Heart right ventricle (tissue), 16 donors: ENCODE data around the gene EXOSC9. TPM values are rescaled to one million over a fixed set of nuclear protein-coding genes. Genes with fewer than 3 reads are reported as not detected.

ENCODE experiments used
- ATAC-seq, 8 donors: fragments of 200-7000 bp; cut with Tn5 transposase; one replicate each; pipeline ENCODE4 v1.9.1; 2020; ENCODE audit warnings: mild to moderate bottlenecking in 8 of 8, moderate library complexity in 8 of 8, moderate number of reproducible peaks in 1 of 8
- DNase-seq, 2 donors: peaks; one replicate each; pipeline ENCODE4 v3.0.0-alpha.2; 2020
- H3K27ac ChIP-seq, 10 donors: fragments of 200-600 bp; sonication (generic) in 2 of 10; one replicate each; pipeline versions ENCODE4 v1.5.0 to v1.8.0; 2020 to 2022; ENCODE audit warnings: mild to moderate bottlenecking in 3 of 10
- H3K27me3 ChIP-seq, 7 donors: fragments of 200-600 bp; one replicate each; pipeline ENCODE4 v1.8.0; 2021 to 2022; ENCODE audit warnings: mild to moderate bottlenecking in 2 of 7
- H3K36me3 ChIP-seq, 9 donors: fragments of 200-600 bp; sonication (generic) in 1 of 9; one replicate each; pipeline versions ENCODE4 v1.5.0 to v1.8.0; 2020 to 2022; ENCODE audit warnings: mild to moderate bottlenecking in 2 of 9
- H3K4me1 ChIP-seq, 9 donors: fragments of 200-600 bp; sonication (generic) in 1 of 9; one replicate each; pipeline versions ENCODE4 v1.5.0 to v1.8.0; 2020 to 2022; ENCODE audit warnings: mild to moderate bottlenecking in 4 of 9
- H3K4me3 ChIP-seq, 10 donors: fragments of 200-600 bp; sonication (generic) in 2 of 10; one replicate each; pipeline versions ENCODE4 v1.5.0 to v1.8.0; 2020 to 2022; ENCODE audit warnings: mild to moderate bottlenecking in 7 of 10, moderate library complexity in 2 of 10
- H3K9me3 ChIP-seq, 11 donors: fragments of 200-600 bp in 10 of 11; sonication (generic) in 2 of 11; one replicate each; pipeline versions ENCODE4 v1.5.0 to v1.8.0; 2013 to 2022; ENCODE audit warnings: mild to moderate bottlenecking in 2 of 11, control low read depth in 1 of 11, moderate library complexity in 1 of 11
- WGBS, 2 donors: extraction: QIAGEN DNeasy Blood & Tissue Kit; methylation state at CpG; one replicate each; pipeline ENCODE4 v1.1.7; 2013; ENCODE audit warnings: inconsistent platforms in 1 of 2; 5-methylcytosine and 5-hydroxymethylcytosine counted together
- intact Hi-C, 10 donors: fragments of 100-400 bp; cut with DNase I; formaldehyde crosslinking; loops; one replicate each; pipeline versions ENCODE4 v1.11.1 to v1.14.2; 2022
- polyA plus RNA-seq, 2 donors: library from polyadenylated mRNA; stranded (reverse); fragments of 200-250 nt; gene quantifications; one replicate each; pipeline ENCODE4 v1.2.3, GENCODE V29; 2013
- total RNA-seq, 10 donors: library from RNA; stranded (reverse); fragmentation: NEBNext Ultra II Directional in 3 of 10; extraction: Animal tissue kit (Norgen Biotek cat#: 25700) in 3 of 10; gene quantifications; one replicate each; pipeline versions ENCODE4 v1.2.1 to v1.2.4, GENCODE V29; 2021 to 2023
- TF ChIP-seq, protein P1 (sequence below), 9 donors: fragments of 200-600 bp; sonication (generic) in 2 of 9; IDR thresholded peaks; one replicate each; pipeline versions ENCODE4 v1.5.0 to v1.8.0; 2021 to 2022; ENCODE audit warnings: antibody characterized with exemption in 9 of 9, mild to moderate bottlenecking in 5 of 9, moderate library complexity in 1 of 9
- donor health status: Arrhythmogenic right ventricular cardiomyopathy.
- donor health status: ischemic (EF 13 %, LVEDD 7.1; RV severe dilation, severe dysfunction).
- donor health status: healthy with polysubstance abuse.
- donor health status: DM: no; HTN: yes; CAD: no.
- donor health status: DM: no; HTN: no; CAD: no.
- donor health status: ischemic (EF 25% LVEDD 6.9; RV normal size, moderate dysfunction).
- donor health status: ischemic (EF 25% LVEDD 5.7; RV mildly dilated, moderate dysfunction).
- donor health status: healthy.
- donor health status: DM: yes; HTN: yes; CAD: no.
- donor health status: Ischemic cardiomyopathy.
- donor health status: ischemic (EF 35%, LVEDD 5.7; RV mildly dilated, moderate dysfunction).
- donor health status: nonischemic (EF 11% LVEDD 7.7; RV severe dilation, severe dysfunction).
- donor health status: DM: yes; HTN: yes; CAD: no.
- donor health status: PGD.
- donor health status: ischemic (EF 29% LVEDD 5.4; RV normal size, mild dysfunction).
- donor health status: nonischemic (EF 23%, LVEDD 6.1; RV moderate dilation, normal function).

Gene EXOSC9
- total and polyA plus RNA-seq, 12 donors, result 10.7 to 29.2 (median 14.0) TPM

- H3K27ac ChIP-seq, result peak overlapping the region in 2 of 10 donors; percentile 22 to 59
- 52 to 96% methylated on average over 1 of the region's 1 CpG for WGBS, 2 donors
- no peak overlapping the region for H3K4me3 ChIP-seq
- no peak for DNase-seq
- intact Hi-C loops, result no loop called here
- H3K9me3 ChIP-seq, result peaks cover 0 to 15% (median 0%) of the 10 kb centered on the region in 11 donors
- H3K27me3 ChIP-seq, result peaks cover 0 to 10% (median 0%) of the 10 kb centered on the region in 7 donors
- TF ChIP-seq, protein P1, sequence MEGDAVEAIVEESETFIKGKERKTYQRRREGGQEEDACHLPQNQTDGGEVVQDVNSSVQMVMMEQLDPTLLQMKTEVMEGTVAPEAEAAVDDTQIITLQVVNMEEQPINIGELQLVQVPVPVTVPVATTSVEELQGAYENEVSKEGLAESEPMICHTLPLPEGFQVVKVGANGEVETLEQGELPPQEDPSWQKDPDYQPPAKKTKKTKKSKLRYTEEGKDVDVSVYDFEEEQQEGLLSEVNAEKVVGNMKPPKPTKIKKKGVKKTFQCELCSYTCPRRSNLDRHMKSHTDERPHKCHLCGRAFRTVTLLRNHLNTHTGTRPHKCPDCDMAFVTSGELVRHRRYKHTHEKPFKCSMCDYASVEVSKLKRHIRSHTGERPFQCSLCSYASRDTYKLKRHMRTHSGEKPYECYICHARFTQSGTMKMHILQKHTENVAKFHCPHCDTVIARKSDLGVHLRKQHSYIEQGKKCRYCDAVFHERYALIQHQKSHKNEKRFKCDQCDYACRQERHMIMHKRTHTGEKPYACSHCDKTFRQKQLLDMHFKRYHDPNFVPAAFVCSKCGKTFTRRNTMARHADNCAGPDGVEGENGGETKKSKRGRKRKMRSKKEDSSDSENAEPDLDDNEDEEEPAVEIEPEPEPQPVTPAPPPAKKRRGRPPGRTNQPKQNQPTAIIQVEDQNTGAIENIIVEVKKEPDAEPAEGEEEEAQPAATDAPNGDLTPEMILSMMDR (IDR thresholded peaks at IDR 0.05), result no peak
- peaks cover 0 to 9% (median 0%) of the 10 kb centered on the region in 9 donors for H3K4me1 ChIP-seq
- no peaks in the 10 kb centered on the region for H3K36me3 ChIP-seq
- ATAC-seq, result no peak
Observed at GRCh38 chr4:121784401-121784800, 16.7 kb upstream of the EXOSC9 start.

DNA sequence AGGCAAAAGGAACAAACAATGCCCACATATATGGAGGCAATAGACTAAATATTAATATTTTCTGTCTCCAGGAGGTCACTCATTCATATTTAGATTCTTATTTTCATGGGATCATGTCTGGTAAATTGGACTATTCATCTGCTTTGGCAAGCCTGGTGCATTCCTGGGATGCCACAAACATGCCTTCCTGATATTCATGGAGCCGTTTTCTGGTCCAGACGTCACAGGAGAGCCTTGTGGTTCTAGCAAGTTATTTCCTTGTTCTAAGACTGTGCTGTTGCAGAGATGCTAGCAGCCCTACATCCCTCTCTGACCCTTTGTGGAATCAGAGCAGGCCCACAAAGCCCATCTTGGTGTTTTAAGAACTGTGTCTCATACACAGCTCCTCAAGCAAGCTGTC, 16.1 kb upstream of the EXOSC9 start:
- H3K9me3 ChIP-seq, result peaks cover 0 to 15% (median 0%) of the 10 kb centered on the region in 11 donors
- H3K27me3 ChIP-seq, result peaks cover 0 to 10% (median 0%) of the 10 kb centered on the region in 7 donors
- intact Hi-C loops, result no loop called here
- ATAC-seq, result peak; percentile 26 to 92 (median 74)
- no peak overlapping the region for H3K4me3 ChIP-seq
- TF ChIP-seq, protein P1 (IDR thresholded peaks at IDR 0.05), result no peak
- peak overlapping the region in 3 of 10 donors; percentile 22 to 59 (median 25) for H3K27ac ChIP-seq
- 8 to 16% methylated on average over 2 of the region's 2 CpGs for WGBS, 2 donors
- DNase-seq, result peak in 1 of 2 donors; percentile 18
- H3K36me3 ChIP-seq, result no peaks in the 10 kb centered on the region
- H3K4me1 ChIP-seq, result peaks cover 0 to 9% (median 0%) of the 10 kb centered on the region in 9 donors

- ATAC-seq, result peak in 7 of 8 donors; percentile 49 to 87 (median 70)
- Histone ChIP-seq H3K9me3 (peaks cover 0 to 15% (median 0%) of the 10 kb centered on the region in 11 donors), H3K27me3 (peaks cover 0 to 10% (median 0%) of the 10 kb centered on the region in 7 donors), H3K4me1 (peaks cover 0 to 9% (median 0%) of the 10 kb centered on the region in 9 donors), H3K4me3 (no peak overlapping the region), H3K36me3 (no peaks in the 10 kb centered on the region), H3K27ac (peak overlapping the region in 3 of 10 donors; percentile 22 to 59 (median 25))
- DNase-seq, result no peak
- intact Hi-C loops, result no loop called here
- 44 to 49% methylated on average over 4 of the region's 4 CpGs for WGBS, 2 donors
- TF ChIP-seq, protein P1 (IDR thresholded peaks at IDR 0.05), result no peak
Observed at GRCh38 chr4:121785479-121785878, 15.6 kb upstream of the EXOSC9 start.

GRCh38 chr4:121786221-121786620, 14.9 kb upstream of the EXOSC9 start:
- Histone ChIP-seq H3K4me1 (peaks cover 0 to 9% (median 0%) of the 10 kb centered on the region in 9 donors), H3K4me3 (no peak overlapping the region), H3K27me3 (peaks cover 0 to 10% (median 3%) of the 10 kb centered on the region in 7 donors), H3K27ac (no peak overlapping the region), H3K36me3 (no peaks in the 10 kb centered on the region), H3K9me3 (peaks cover 0 to 15% (median 0%) of the 10 kb centered on the region in 11 donors)
- TF ChIP-seq, protein P1 (IDR thresholded peaks at IDR 0.05), result no peak
- 79 to 93% methylated on average over 2 of the region's 2 CpGs for WGBS, 2 donors
- intact Hi-C loops, result no loop called here
- ATAC-seq (no peak), DNase-seq (no peak)
